Large intestine (tissue), 3 donors: ENCODE measurements around the gene FGF3. TPM values are rescaled to one million over a fixed set of nuclear protein-coding genes. Genes with fewer than 3 reads are reported as not detected.

Experiments
- DNase-seq, 2 donors: peaks; one replicate each; pipeline versions ENCODE4 v3.0.0 to v3.0.0-alpha.2; 2013
- H3K27ac ChIP-seq: one replicate; pipeline ENCODE4 v1.5.1; 2013; ENCODE audit warnings: low read length
- H3K27me3 ChIP-seq: 2 replicates; pipeline ENCODE4 v1.6.1; 2013; ENCODE audit warnings: low read length; ENCODE audit not compliant: control insufficient read depth, insufficient read depth
- H3K36me3 ChIP-seq: 2 replicates; pipeline ENCODE4 v1.6.1; 2013; ENCODE audit warnings: low read length; ENCODE audit not compliant: control insufficient read depth, insufficient read depth
- H3K4me1 ChIP-seq: one replicate; pipeline ENCODE4 v1.6.1; 2013; ENCODE audit warnings: low read length; ENCODE audit not compliant: control insufficient read depth, insufficient read depth
- H3K4me3 ChIP-seq: one replicate; pipeline ENCODE4 v1.5.1; 2013; ENCODE audit warnings: low read length
- H3K9me3 ChIP-seq: one replicate; pipeline ENCODE4 v1.6.1; 2013; ENCODE audit warnings: mild to moderate bottlenecking, low read depth, low read length, moderate library complexity; ENCODE audit not compliant: control insufficient read depth
- WGBS: methylation state at CpG from one replicate; pipeline ENCODE4 v1.1.5; 2013; ENCODE audit warnings: low lambda C conversion rate; ENCODE audit not compliant: insufficient coverage; 5-methylcytosine and 5-hydroxymethylcytosine counted together
- polyA plus RNA-seq: library from polyadenylated mRNA; unstranded; fragments of 120-200 nt; gene quantifications from one replicate; pipeline ENCODE4 v1.2.1, GENCODE V29; 2013

The FGF3 gene
- polyA plus RNA-seq, 1 donor, result not detected

GRCh38 chr11:69844396-69844795 is 25.2 kb upstream of the FGF3 start:
- Histone ChIP-seq H3K27ac (no peak overlapping the region), H3K36me3 (no peaks in the 10 kb centered on the region), H3K4me3 (no peak overlapping the region), H3K9me3 (no peaks in the 10 kb centered on the region), H3K4me1 (peaks cover under 1% of the 10 kb centered on the region), H3K27me3 (no peaks in the 10 kb centered on the region)
- WGBS, result 96% methylated on average over 6 of the region's 6 CpGs
- no peak for DNase-seq

GRCh38 chr11:69843529-69843921 is 24.3 kb upstream of the FGF3 start:
- Histone ChIP-seq H3K4me1 (peaks cover 2% of the 10 kb centered on the region), H3K27ac (no peak overlapping the region), H3K27me3 (no peaks in the 10 kb centered on the region), H3K4me3 (no peak overlapping the region), H3K36me3 (no peaks in the 10 kb centered on the region), H3K9me3 (no peaks in the 10 kb centered on the region)
- WGBS, result no CpG with 5 or more reads among the region's 1 CpG
- no peak for DNase-seq

GRCh38 chr11:69842746-69843528 is 23.7 kb upstream of the FGF3 start:
- Histone ChIP-seq H3K4me3 (no peak overlapping the region), H3K36me3 (no peaks in the 10 kb centered on the region), H3K27ac (no peak overlapping the region), H3K4me1 (peaks cover 2% of the 10 kb centered on the region), H3K9me3 (no peaks in the 10 kb centered on the region), H3K27me3 (no peaks in the 10 kb centered on the region)
- no CpG with 5 or more reads among the region's 7 CpGs for WGBS
- no peak for DNase-seq

- WGBS, result no CpG with 5 or more reads among the region's 13 CpGs
- H3K4me1 ChIP-seq, result peaks cover 2% of the 10 kb centered on the region
- no peaks in the 10 kb centered on the region for H3K27me3 ChIP-seq
- H3K4me3 ChIP-seq, result no peak overlapping the region
- DNase-seq, result no peak
- H3K27ac ChIP-seq, result no peak overlapping the region
- no peaks in the 10 kb centered on the region for H3K9me3 ChIP-seq
- no peaks in the 10 kb centered on the region for H3K36me3 ChIP-seq
Observed at GRCh38 chr11:69841859-69842698, 22.9 kb upstream of the FGF3 start.

GRCh38 chr11:69841170-69841858 is 22.1 kb upstream of the FGF3 start:
- Histone ChIP-seq H3K36me3 (no peaks in the 10 kb centered on the region), H3K4me3 (no peak overlapping the region), H3K4me1 (peaks cover 2% of the 10 kb centered on the region), H3K27ac (no peak overlapping the region), H3K27me3 (no peaks in the 10 kb centered on the region), H3K9me3 (no peaks in the 10 kb centered on the region)
- DNase-seq, result no peak
- 100% methylated on average over 1 of the region's 4 CpGs for WGBS

- Histone ChIP-seq H3K27ac (no peak overlapping the region), H3K4me3 (no peak overlapping the region), H3K9me3 (no peaks in the 10 kb centered on the region), H3K36me3 (no peaks in the 10 kb centered on the region), H3K27me3 (no peaks in the 10 kb centered on the region), H3K4me1 (peaks cover 2% of the 10 kb centered on the region)
- no CpG with 5 or more reads among the region's 20 CpGs for WGBS
- DNase-seq, result no peak
Observed at GRCh38 chr11:69840371-69841169, 21.4 kb upstream of the FGF3 start.

- Histone ChIP-seq H3K27me3 (no peaks in the 10 kb centered on the region), H3K4me3 (no peak overlapping the region), H3K27ac (no peak overlapping the region), H3K36me3 (no peaks in the 10 kb centered on the region), H3K4me1 (peaks cover 2% of the 10 kb centered on the region), H3K9me3 (no peaks in the 10 kb centered on the region)
- WGBS, result 50% methylated on average over 1 of the region's 9 CpGs
- peak; percentile 62 to 85 for DNase-seq
Observed at GRCh38 chr11:69839516-69839915, 20.3 kb upstream of the FGF3 start.

- DNase-seq, result no peak
- WGBS, result no CpG with 5 or more reads among the region's 5 CpGs
Observed at GRCh38 chr11:69837791-69838190, 18.6 kb upstream of the FGF3 start.

GRCh38 chr11:69836401-69836800 is 17.2 kb upstream of the FGF3 start:
- H3K4me3 ChIP-seq, result no peak overlapping the region
- DNase-seq, result no peak
- WGBS, result no CpG with 5 or more reads among the region's 17 CpGs
- H3K27me3 ChIP-seq, result peaks cover 4% of the 10 kb centered on the region
- H3K9me3 ChIP-seq, result no peaks in the 10 kb centered on the region
- H3K27ac ChIP-seq, result no peak overlapping the region
- H3K36me3 ChIP-seq, result no peaks in the 10 kb centered on the region
- peaks cover 2% of the 10 kb centered on the region for H3K4me1 ChIP-seq

More at GRCh38 chr11:69837791-69838190, 18.6 kb upstream of the FGF3 start:
- Histone ChIP-seq H3K36me3 (no peaks in the 10 kb centered on the region), H3K27me3 (peaks cover under 1% of the 10 kb centered on the region), H3K27ac (no peak overlapping the region), H3K9me3 (no peaks in the 10 kb centered on the region), H3K4me1 (peaks cover 2% of the 10 kb centered on the region), H3K4me3 (no peak overlapping the region)
